Esophagus muscularis mucosa (tissue), 3 donors: ENCODE results near the gene RAD51AP2.
A peak's percentile ranks its signal among the peaks of the same experiment; 100 is the strongest.

Experiments
- CTCF ChIP-seq, 3 experiments: fragments of 200-600 bp in 2 of 3; fragments of 450-650 bp in 1 of 3; sonication (generic) in 2 of 3; IDR thresholded peaks; one replicate each; pipeline ENCODE4 v1.5.1; 2017 to 2019; ENCODE audit warnings: antibody characterized with exemption in 3 of 3, mild to moderate bottlenecking in 2 of 3, moderate library complexity in 1 of 3
- POLR2A ChIP-seq: fragments of 450-650 bp; IDR thresholded peaks from one replicate; pipeline ENCODE4 v1.6.1; 2017; ENCODE audit warnings: antibody characterized with exemption, moderate library complexity, mild to moderate bottlenecking, low read depth
- POLR2AphosphoS5 ChIP-seq, 2 donors: sonication (generic); formaldehyde crosslinking; IDR thresholded peaks; one replicate each; pipeline ENCODE4 v1.6.1; 2017; ENCODE audit warnings: antibody characterized with exemption in 2 of 2

GRCh38 chr2:17470855-17471641 is 47.2 kb downstream of the RAD51AP2 start:
- TF ChIP-seq CTCF (IDR thresholded peaks at IDR 0.05) (peak in 2 of 3 experiments; percentile 1 to 22), POLR2AphosphoS5 (IDR thresholded peaks at IDR 0.05) (no peak), POLR2A (no peak)
